GM12873 (cell line): ENCODE data around the gene CLDN22.

Source experiments
- TF ChIP-seq, protein P1 (sequence below): IDR thresholded peaks from 2 replicates; pipeline ENCODE4 v1.5.1; 2012; ENCODE audit warnings: low read depth, mild to moderate bottlenecking, moderate library complexity, low read length, control low read depth; ENCODE audit not compliant: insufficient read depth; ENCODE audit errors: missing control alignments

Gene CLDN22

DNA sequence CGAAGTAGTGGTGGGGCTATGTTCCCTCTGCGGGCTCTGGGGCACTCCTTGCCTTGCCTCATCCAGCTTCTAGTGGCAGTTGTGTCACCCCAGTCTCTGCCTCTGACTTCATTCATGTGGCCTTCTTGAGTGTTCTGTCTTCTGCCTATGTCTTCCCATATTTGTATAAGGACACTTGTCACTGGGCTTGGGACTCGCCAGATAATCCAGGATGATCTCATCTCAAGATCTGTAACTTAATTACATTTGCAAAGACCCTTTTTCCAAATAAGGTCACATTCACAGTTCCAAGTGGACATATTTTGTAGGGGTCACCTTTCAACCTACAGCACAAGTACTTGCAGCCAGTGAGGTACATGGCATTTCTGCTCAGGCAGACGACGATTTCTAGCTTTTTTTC lies 32.5 kb upstream of the CLDN22 start:
- TF ChIP-seq, protein P1, sequence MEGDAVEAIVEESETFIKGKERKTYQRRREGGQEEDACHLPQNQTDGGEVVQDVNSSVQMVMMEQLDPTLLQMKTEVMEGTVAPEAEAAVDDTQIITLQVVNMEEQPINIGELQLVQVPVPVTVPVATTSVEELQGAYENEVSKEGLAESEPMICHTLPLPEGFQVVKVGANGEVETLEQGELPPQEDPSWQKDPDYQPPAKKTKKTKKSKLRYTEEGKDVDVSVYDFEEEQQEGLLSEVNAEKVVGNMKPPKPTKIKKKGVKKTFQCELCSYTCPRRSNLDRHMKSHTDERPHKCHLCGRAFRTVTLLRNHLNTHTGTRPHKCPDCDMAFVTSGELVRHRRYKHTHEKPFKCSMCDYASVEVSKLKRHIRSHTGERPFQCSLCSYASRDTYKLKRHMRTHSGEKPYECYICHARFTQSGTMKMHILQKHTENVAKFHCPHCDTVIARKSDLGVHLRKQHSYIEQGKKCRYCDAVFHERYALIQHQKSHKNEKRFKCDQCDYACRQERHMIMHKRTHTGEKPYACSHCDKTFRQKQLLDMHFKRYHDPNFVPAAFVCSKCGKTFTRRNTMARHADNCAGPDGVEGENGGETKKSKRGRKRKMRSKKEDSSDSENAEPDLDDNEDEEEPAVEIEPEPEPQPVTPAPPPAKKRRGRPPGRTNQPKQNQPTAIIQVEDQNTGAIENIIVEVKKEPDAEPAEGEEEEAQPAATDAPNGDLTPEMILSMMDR = no peak

DNA sequence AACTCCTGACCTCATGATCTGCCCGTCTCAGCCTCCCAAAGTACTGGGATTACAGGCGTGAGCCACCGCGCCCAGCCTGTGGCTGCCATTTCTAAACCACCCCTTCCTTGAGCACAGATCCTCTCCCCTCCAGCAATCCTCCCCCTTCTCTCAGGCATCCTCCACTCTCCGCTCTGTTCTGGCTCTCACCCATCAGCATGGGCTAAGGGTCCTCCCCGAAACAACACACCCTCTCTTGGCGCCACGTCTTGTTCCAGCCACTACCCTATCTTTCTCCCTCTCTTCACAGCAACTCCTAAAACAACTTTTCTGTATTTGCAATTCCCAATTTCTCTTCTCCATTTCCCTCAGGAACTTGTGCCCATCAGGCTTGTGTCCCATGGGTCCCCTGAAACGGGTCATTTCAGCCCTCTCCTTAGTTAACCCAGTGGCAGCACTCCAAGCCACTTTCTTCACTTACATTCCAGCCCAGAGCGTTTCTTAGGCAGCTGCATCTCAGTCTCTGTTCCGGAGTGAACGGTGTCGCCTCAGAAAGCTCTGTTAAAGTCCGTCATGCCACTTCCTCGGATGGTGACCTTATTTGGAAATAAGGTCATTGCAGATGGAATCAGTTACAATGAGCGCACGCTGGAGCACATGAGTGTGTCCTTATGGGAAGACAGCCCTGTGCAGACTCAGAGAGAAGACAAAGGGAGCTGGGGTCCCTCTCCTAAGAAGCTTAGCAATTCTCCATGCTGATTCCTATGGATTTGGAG lies 30.4 kb upstream of the CLDN22 start:
- TF ChIP-seq, protein P1 = no peak

DNA sequence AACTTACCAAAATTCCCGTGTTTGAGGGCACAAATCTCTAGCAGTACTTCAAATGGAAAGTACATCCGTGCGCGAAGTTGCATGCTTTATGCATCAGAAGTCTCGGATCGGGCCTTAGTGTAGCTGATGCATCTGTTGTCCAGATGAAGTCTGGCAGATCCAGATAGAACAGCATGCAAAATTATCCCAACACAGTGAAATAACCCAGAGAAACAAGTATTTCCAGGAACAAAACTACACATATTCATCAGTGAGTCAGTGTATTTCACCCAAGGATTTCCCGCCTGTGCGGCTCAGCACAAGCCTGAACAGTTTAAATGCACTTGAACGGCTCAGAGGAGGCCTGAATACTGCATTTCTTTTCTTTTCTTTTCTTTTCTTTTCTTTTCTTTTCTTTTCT lies 29.6 kb upstream of the CLDN22 start:
- TF ChIP-seq, protein P1 = no peak

DNA sequence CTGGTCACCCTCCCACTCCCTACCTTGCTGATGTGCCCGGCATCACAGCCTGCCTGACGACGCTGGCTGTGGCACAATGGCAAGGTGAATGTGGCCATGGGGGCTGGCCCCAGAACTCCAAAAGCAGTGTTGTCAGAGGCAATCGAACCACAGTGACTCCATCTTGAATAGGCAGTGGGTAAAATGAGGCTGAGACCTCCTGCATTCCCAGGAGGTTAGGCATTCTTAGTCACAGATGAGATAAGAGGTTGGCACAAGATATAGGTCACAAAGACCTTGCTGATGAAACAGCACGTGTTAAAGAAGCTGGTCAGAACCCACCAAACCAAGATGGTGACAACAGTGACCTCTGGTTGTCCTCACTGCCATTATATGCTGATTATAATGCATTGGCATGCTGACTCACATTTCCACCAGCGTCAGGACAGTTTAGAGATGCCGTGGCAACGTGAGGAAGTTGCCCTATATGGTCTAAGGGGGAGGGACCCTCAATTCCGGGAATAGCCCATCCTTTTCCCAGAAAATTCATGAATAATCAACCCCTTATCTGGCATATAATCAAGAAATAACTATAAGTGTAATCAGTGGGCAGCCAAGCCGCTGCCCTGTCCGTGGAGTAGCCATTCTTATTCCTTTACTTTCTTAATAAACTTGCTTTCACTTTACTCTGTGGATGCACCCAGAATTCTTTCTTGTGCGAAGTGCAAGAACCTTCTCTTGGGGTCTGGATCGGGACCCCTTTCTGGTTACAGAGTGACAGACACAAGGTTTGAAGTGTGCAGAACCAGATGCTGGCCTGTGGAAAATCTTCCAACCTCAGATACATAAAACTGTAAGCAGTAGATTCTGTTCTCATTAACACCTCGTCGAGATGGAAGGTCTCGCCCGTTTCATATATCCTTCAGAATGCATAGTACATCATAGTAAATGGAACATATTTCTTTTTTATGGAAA lies 28.9 kb upstream of the CLDN22 start:
- TF ChIP-seq, protein P1 = no peak

DNA sequence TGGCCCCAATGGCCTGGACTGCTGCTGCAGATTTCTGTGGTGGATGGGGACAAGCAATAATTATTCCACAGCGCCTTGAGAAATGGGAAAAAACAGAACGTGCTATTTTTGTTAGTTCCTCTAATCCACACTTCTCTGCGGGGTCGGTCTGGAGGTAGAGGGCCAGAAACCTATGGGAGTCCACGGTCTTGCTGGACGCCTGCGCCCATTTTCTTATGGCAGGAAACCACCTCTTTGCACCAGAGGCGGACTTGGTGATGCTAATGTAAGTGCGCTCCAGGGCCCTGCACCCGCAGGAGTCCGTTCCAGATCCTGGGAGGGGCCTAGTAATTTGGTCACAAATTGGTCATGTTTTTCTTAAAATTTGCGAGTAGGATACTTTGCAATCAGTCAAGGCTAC lies 28.1 kb upstream of the CLDN22 start:
- TF ChIP-seq, protein P1 = no peak

DNA sequence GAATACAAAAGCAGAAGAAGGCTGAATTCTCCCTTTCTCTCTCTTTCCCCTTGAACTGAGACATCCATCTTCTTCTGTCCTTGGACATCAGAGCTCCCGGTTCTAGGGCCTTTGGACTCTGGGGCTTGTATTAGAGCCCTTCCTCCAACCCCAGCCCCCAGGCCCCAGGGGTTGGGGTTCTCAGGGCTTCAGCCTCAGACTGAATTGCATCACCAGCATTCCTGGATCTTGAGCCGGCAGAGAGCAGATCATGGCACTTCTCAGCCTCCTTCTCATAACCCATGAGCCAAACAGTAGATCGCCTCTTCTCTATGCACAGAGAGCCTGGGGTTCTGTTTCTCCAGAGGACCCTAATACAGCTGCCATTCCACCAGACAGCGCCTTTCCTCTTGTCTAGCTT lies 27.5 kb upstream of the CLDN22 start:
- TF ChIP-seq, protein P1 = no peak

DNA sequence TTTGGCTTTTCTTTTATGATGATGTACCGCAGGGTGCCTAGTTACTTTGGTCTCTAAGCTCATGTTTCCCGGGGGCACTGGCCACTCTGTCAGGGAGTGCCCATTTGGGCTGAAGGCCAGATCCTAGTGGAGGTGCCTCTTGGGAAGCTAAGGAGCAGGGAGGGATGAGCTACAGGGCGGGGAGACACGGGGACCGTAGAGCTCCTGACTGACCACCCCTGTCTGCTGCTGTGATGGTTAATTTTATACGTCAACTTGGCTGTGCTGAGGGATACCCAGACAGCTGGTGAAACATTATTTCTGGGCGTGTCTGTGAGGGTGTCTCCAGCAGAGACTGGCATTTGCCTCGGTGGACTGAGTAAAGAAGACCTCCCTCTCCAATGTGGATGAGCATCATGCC lies 27.1 kb upstream of the CLDN22 start:
- TF ChIP-seq, protein P1 = no peak
